ENCODE results near the gene IST1. TPM values are rescaled to one million over a fixed set of nuclear protein-coding genes. Genes with fewer than 3 reads are reported as not detected.
"Not testable (repeated sequence)": the region's sequence is repeated elsewhere in the genome, so short reads cannot be mapped to it uniquely, and the experiment has no call there.

IST1 gene
- total RNA-seq, 4 donors from 2014 or later: 215 to 253 (median 223) TPM

DNA sequence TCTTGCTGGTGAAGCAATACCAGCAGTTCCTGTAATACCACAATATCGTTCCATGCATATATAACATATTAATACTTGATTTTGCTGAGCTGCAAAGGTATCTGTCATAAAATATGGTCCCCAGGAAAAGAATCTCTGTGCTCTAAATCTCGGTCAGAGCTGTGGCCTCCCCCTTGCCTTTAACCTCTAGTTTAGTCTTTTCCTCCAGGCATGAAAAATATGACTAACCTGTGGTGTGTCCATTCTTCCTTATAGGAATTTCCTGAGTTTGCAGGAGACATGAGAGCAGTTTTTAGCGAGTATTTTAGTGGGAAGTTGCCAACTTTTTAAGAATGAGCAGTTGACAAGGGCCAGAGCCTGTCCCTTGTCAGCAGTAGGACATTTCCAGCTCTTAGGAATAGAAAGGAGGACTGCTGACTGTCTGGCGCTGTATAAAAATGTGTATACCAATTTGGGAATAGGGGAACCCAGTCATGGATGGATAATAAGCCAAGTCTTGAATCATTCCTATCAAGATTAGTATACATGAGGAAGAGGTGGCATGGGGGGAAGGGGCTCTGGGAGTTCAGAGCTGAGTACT lies 40.9 kb upstream of the IST1 start:
- Histone ChIP-seq H3K4me3 (replicated peaks in 1 of 3) (no peak overlapping the region), H3K36me3 (peaks cover 25 to 29% of the 10 kb centered on the region in 2 donors), H3K27me3 (no peaks in the 10 kb centered on the region), H3K9me3 (no peaks in the 10 kb centered on the region), H3K4me1 (no peaks in the 10 kb centered on the region), H3K27ac (no peak overlapping the region)
- intact Hi-C loops (cut with DNase I): no loop called here
- TF ChIP-seq, protein P1, sequence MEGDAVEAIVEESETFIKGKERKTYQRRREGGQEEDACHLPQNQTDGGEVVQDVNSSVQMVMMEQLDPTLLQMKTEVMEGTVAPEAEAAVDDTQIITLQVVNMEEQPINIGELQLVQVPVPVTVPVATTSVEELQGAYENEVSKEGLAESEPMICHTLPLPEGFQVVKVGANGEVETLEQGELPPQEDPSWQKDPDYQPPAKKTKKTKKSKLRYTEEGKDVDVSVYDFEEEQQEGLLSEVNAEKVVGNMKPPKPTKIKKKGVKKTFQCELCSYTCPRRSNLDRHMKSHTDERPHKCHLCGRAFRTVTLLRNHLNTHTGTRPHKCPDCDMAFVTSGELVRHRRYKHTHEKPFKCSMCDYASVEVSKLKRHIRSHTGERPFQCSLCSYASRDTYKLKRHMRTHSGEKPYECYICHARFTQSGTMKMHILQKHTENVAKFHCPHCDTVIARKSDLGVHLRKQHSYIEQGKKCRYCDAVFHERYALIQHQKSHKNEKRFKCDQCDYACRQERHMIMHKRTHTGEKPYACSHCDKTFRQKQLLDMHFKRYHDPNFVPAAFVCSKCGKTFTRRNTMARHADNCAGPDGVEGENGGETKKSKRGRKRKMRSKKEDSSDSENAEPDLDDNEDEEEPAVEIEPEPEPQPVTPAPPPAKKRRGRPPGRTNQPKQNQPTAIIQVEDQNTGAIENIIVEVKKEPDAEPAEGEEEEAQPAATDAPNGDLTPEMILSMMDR (IDR thresholded peaks at IDR 0.05): no peak
- TF ChIP-seq POLR2A (IDR thresholded peaks at IDR 0.05): no peak
- 88 to 91% methylated on average over 4 of the region's 4 CpGs for WGBS, 2 donors
- DNase-seq: no peak

GRCh38 chr16:71855937-71856662 lies 39.2 kb upstream of the IST1 start:
- Histone ChIP-seq H3K9me3 (no peaks in the 10 kb centered on the region), H3K36me3 (peaks cover 19 to 22% of the 10 kb centered on the region in 2 donors), H3K4me3 (replicated peaks in 1 of 3) (no peak overlapping the region), H3K27ac (no peak overlapping the region), H3K4me1 (no peaks in the 10 kb centered on the region), H3K27me3 (no peaks in the 10 kb centered on the region)
- intact Hi-C loops (cut with DNase I): no loop called here
- no peak for DNase-seq
- TF ChIP-seq, protein P1 (IDR thresholded peaks at IDR 0.05): no peak
- no peak for TF ChIP-seq POLR2A (IDR thresholded peaks at IDR 0.05)
- WGBS, 2 donors: 87 to 90% methylated on average over 5 of the region's 5 CpGs

GRCh38 chr16:71859762-71860521 lies 35.4 kb upstream of the IST1 start:
- Histone ChIP-seq H3K27me3 (no peaks in the 10 kb centered on the region), H3K4me1 (no peaks in the 10 kb centered on the region), H3K9me3 (no peaks in the 10 kb centered on the region), H3K36me3 (peaks cover 34 to 40% of the 10 kb centered on the region in 2 donors), H3K4me3 (replicated peaks in 1 of 3) (no peak overlapping the region), H3K27ac (no peak overlapping the region)
- no peak for DNase-seq
- 92 to 94% methylated on average over 31 to 32 of the region's 32 CpGs for WGBS, 2 donors
- no peak for TF ChIP-seq POLR2A (IDR thresholded peaks at IDR 0.05)
- TF ChIP-seq, protein P1 (IDR thresholded peaks at IDR 0.05): no peak
- intact Hi-C loops (cut with DNase I): no loop called here

- 98 to 100% methylated on average over 5 of the region's 5 CpGs for WGBS, 2 donors
- intact Hi-C loops (cut with DNase I): no loop called here
- Histone ChIP-seq H3K9me3 (no peaks in the 10 kb centered on the region), H3K27ac (no peak overlapping the region), H3K4me3 (replicated peaks in 1 of 3) (no peak overlapping the region), H3K36me3 (peaks cover 38 to 40% of the 10 kb centered on the region in 2 donors), H3K4me1 (no peaks in the 10 kb centered on the region), H3K27me3 (no peaks in the 10 kb centered on the region)
- TF ChIP-seq POLR2A (IDR thresholded peaks at IDR 0.05): no peak
- DNase-seq: no peak
These were observed 31.3 kb upstream of the IST1 start for GRCh38 chr16:71863995-71864394.

DNA sequence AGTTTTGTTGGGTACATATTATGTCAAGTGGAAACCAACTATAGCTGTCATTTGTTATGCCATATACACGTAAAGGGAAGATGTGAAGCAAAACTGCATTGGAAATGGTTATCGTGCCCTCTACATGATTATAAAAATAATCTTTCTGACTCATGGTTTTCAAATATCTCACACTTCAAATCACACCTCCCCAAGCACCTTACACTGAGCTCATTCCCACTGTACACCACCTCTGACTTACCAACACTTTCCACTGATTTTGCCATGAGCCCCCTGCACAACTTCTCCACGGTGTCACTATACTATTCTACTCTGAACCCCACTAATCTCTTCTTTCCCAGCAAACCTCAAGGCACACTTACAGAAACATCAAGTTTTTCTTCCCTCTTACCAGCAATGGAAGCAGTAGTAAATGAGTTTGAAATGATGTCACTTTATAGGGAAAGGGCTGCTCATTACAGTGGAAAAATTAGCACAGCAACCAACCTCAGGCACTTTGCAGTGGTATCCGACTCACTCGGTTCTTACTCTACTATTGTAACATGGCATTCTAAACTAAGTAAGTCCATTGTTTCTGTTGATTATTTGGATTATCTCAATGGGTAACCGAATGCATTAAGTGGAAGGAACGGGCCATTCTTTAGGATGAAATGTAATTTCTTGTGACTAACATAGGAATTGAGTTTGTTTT lies 30.0 kb upstream of the IST1 start:
- no peak for DNase-seq
- H3K36me3 ChIP-seq: peaks cover 27 to 32% of the 10 kb centered on the region in 2 donors
- no peak for TF ChIP-seq POLR2A (IDR thresholded peaks at IDR 0.05)
- TF ChIP-seq, protein P1 (IDR thresholded peaks at IDR 0.05): no peak
- intact Hi-C loops (cut with DNase I): no loop called here
- H3K4me1 ChIP-seq: no peaks in the 10 kb centered on the region
- H3K27ac ChIP-seq: no peak overlapping the region
- WGBS, 2 donors: 79 to 91% methylated on average over 7 of the region's 7 CpGs
- H3K9me3 ChIP-seq: no peaks in the 10 kb centered on the region
- no peaks in the 10 kb centered on the region for H3K27me3 ChIP-seq
- H3K4me3 ChIP-seq (replicated peaks in 1 of 3): no peak overlapping the region

DNA sequence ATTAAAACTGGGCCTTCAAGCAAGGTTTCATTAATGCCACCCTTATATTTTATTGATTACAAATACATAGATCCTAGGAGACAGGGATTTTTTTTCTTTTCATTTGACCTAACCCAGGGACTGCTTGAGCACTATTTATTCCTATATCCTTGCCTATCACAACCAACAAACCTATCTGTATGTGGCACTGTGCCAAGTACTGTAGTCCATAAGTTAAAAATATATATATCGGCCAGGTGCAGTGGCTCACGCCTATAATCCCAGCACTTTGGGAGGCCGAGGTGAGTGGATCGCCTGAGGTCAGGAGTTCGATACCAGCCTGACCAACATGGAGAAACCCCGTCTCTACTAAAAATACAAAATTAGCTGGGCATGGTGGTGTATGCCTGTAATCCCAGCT lies 28.2 kb upstream of the IST1 start:
- H3K27ac ChIP-seq; H3K4me1 ChIP-seq; DNase-seq; H3K9me3 ChIP-seq; H3K4me3 ChIP-seq (replicated peaks in 1 of 3); intact Hi-C loops (cut with DNase I); H3K27me3 ChIP-seq: not testable (repeated sequence)
- WGBS, 2 donors: 92 to 98% methylated on average over 6 of the region's 6 CpGs
- H3K36me3 ChIP-seq: peaks cover 16 to 19% of the 10 kb centered on the region in 2 donors

Data from thyroid gland (tissue), 4 donors.